Kidney (tissue), 14 donors: ENCODE data around the gene PACSIN2. TPM values are rescaled to one million over a fixed set of nuclear protein-coding genes. Genes with fewer than 3 reads are reported as not detected.

ENCODE experiments used
- DNase-seq, 5 donors: peaks; one replicate each; pipeline ENCODE4 v3.0.0-alpha.2; 2013 to 2020
- FAIRE-seq: peaks from 2 replicates; lab custom pipeline; 2012; peaks lifted over from hg19 to GRCh38; lab: Jason Lieb, UNC
- H3K27ac ChIP-seq, 2 donors: one replicate each; pipeline ENCODE4 v1.7.0; 2013; ENCODE audit warnings: low read depth in 2 of 2, low read length in 2 of 2, inconsistent platforms in 1 of 2
- H3K27me3 ChIP-seq: one replicate; pipeline ENCODE4 v1.7.1; 2013; ENCODE audit warnings: low read length, inconsistent platforms; ENCODE audit not compliant: control insufficient read depth, insufficient read depth
- H3K36me3 ChIP-seq, 3 donors: one replicate each; pipeline versions ENCODE4 v1.7.0 to v1.7.1; 2013; ENCODE audit warnings: low read length in 3 of 3, control low read depth in 1 of 3, inconsistent platforms in 1 of 3; ENCODE audit not compliant: insufficient read depth in 3 of 3, control insufficient read depth in 2 of 3
- H3K4me1 ChIP-seq, 3 donors: one replicate each; pipeline versions ENCODE4 v1.7.0 to v1.7.1; 2013; ENCODE audit warnings: low read length in 3 of 3, inconsistent platforms in 1 of 3, low read depth in 1 of 3; ENCODE audit not compliant: control insufficient read depth in 2 of 3, insufficient read depth in 2 of 3
- H3K4me3 ChIP-seq, 3 donors: one replicate each; pipeline versions ENCODE4 v1.7.0 to v1.8.1; 2013; ENCODE audit warnings: low read length in 3 of 3, control low read depth in 1 of 3, inconsistent platforms in 1 of 3
- H3K9ac ChIP-seq, 3 donors: one replicate each; pipeline versions ENCODE4 v1.7.0 to v1.7.1; 2013; ENCODE audit warnings: low read length in 3 of 3, control low read depth in 1 of 3, inconsistent platforms in 1 of 3
- H3K9me3 ChIP-seq, 3 donors: one replicate each; pipeline versions ENCODE4 v1.7.0 to v1.7.1; 2013; ENCODE audit warnings: low read length in 3 of 3, control low read depth in 1 of 3, inconsistent platforms in 1 of 3; ENCODE audit not compliant: control insufficient read depth in 2 of 3, insufficient read depth in 1 of 3
- CTCF ChIP-seq: IDR thresholded peaks from 3 replicates; pipeline ENCODE4 v1.5.1; 2012; ENCODE audit warnings: mild to moderate bottlenecking, moderate library complexity, borderline replicate concordance; ENCODE audit not compliant: insufficient read depth; ENCODE audit errors: extremely low read depth
- intact Hi-C: fragments of 100-400 bp; cut with DNase I; formaldehyde crosslinking; loops from one replicate; pipeline ENCODE4 v1.11.1; 2022
- polyA plus RNA-seq: library from polyadenylated mRNA; stranded (reverse); fragments of 350-450 nt; fragmentation: Illumina TruSeq; extraction: RNeasy Lipid Tissue Mini Kit (QIAGEN cat#74804); gene quantifications from one replicate; pipeline ENCODE4 v1.2.3, GENCODE V29; 2014; ENCODE audit warnings: low read depth, low replicate concordance; ENCODE audit not compliant: insufficient read depth
- total RNA-seq: library from RNA; stranded (reverse); fragmentation: NEBNext Ultra II Directional; extraction: Animal tissue kit (Norgen Biotek cat#: 25700); gene quantifications from one replicate; pipeline ENCODE4 v1.2.1, GENCODE V29; 2021
- donor health status: control.
- donor health status: control.
- donor health status: control.
- donor health status: control.
- donor health status: control.
- donor health status: DM: yes; HTN: yes; CAD: no.
- donor health status: Normal renal cell carcinoma (clear cell type).

PACSIN2 gene
- total and polyA plus RNA-seq, 2 donors from 2014 or later, result 56.3 to 105 TPM

- Histone ChIP-seq H3K4me1 (no peaks in the 10 kb centered on the region), H3K9me3 (no peaks in the 10 kb centered on the region), H3K27ac (no peak overlapping the region), H3K27me3 (no peaks in the 10 kb centered on the region), H3K36me3 (peaks cover 2 to 39% (median 23%) of the 10 kb centered on the region in 3 donors), H3K4me3 (no peak overlapping the region), H3K9ac (no peak overlapping the region)
- TF ChIP-seq CTCF, result no peak
- DNase-seq (no peak), FAIRE-seq (no peak)
- intact Hi-C loops, result no loop called here
Observed at GRCh38 chr22:42836026-42836425, 178.9 kb downstream of the PACSIN2 start.

- FAIRE-seq, result no peak
- DNase-seq, result no peak
- H3K4me1 ChIP-seq, result no peaks in the 10 kb centered on the region
- peaks cover 2 to 41% (median 25%) of the 10 kb centered on the region in 3 donors for H3K36me3 ChIP-seq
- H3K4me3 ChIP-seq, result no peak overlapping the region
- no peaks in the 10 kb centered on the region for H3K27me3 ChIP-seq
- intact Hi-C loops, result no loop called here
- no peaks in the 10 kb centered on the region for H3K9me3 ChIP-seq
- no peak for TF ChIP-seq CTCF
- no peak overlapping the region for H3K9ac ChIP-seq
- no peak overlapping the region for H3K27ac ChIP-seq
Observed at GRCh38 chr22:42834177-42834949, 180.6 kb downstream of the PACSIN2 start.

- Histone ChIP-seq H3K4me3 (no peak overlapping the region), H3K9me3 (no peaks in the 10 kb centered on the region), H3K9ac (no peak overlapping the region), H3K4me1 (no peaks in the 10 kb centered on the region), H3K27me3 (no peaks in the 10 kb centered on the region), H3K27ac (no peak overlapping the region), H3K36me3 (peaks cover 2 to 41% (median 25%) of the 10 kb centered on the region in 3 donors)
- TF ChIP-seq CTCF, result no peak
- DNase-seq (no peak), FAIRE-seq (no peak)
- intact Hi-C loops, result no loop called here
Observed at GRCh38 chr22:42833104-42833503, 181.8 kb downstream of the PACSIN2 start.

GRCh38 chr22:42831712-42832111 lies 183.2 kb downstream of the PACSIN2 start:
- no peaks in the 10 kb centered on the region for H3K9me3 ChIP-seq
- no peak for TF ChIP-seq CTCF
- intact Hi-C loops, result no loop called here
- H3K27ac ChIP-seq, result no peak overlapping the region
- FAIRE-seq (no peak), DNase-seq (no peak)
- H3K36me3 ChIP-seq, result peaks cover 2 to 41% (median 23%) of the 10 kb centered on the region in 3 donors
- no peaks in the 10 kb centered on the region for H3K27me3 ChIP-seq
- no peak overlapping the region for H3K9ac ChIP-seq
- no peak overlapping the region for H3K4me3 ChIP-seq
- no peaks in the 10 kb centered on the region for H3K4me1 ChIP-seq
